Neural progenitor cell (in vitro differentiated cells): Measurements from ENCODE around the gene KCNK17. TPM values are rescaled to one million over a fixed set of nuclear protein-coding genes. Genes with fewer than 3 reads are reported as not detected.

Source experiments
- DNase-seq: peaks from one replicate; pipeline ENCODE4 v3.0.0-alpha.2; 2016; ENCODE audit warnings: low spot score
- H2AFZ ChIP-seq: fragments of 200-600 bp; sonication (generic); replicated peaks from 2 replicates; pipeline ENCODE4 v1.6.1; 2016; ENCODE audit warnings: antibody characterized with exemption
- H3F3A ChIP-seq: fragments of 200-600 bp; sonication (generic); 2 replicates; pipeline ENCODE4 v1.6.1; 2016; ENCODE audit warnings: antibody characterized with exemption, low read depth
- H3K27ac ChIP-seq: fragments of 200-600 bp; sonication (generic); 2 replicates; pipeline ENCODE4 v1.5.1; 2016; ENCODE audit warnings: mild to moderate bottlenecking
- H3K27me3 ChIP-seq: fragments of 200-600 bp; sonication (generic); 2 replicates; pipeline ENCODE4 v1.6.1; 2016; ENCODE audit warnings: mild to moderate bottlenecking, moderate library complexity
- H3K36me3 ChIP-seq: fragments of 200-600 bp; sonication (generic); 2 replicates; pipeline ENCODE4 v1.5.1; 2016
- H3K4me1 ChIP-seq: fragments of 200-600 bp; sonication (generic); 2 replicates; pipeline ENCODE4 v1.6.1; 2016; ENCODE audit warnings: mixed run types
- H3K4me2 ChIP-seq: fragments of 200-600 bp; sonication (generic); 2 replicates; pipeline ENCODE4 v1.6.1; 2016
- H3K4me3 ChIP-seq: fragments of 200-600 bp; sonication (generic); 2 replicates; pipeline ENCODE4 v1.5.1; 2016
- H3K79me2 ChIP-seq: fragments of 200-600 bp; sonication (generic); 2 replicates; pipeline ENCODE4 v1.6.1; 2016; ENCODE audit warnings: low read depth
- H3K9ac ChIP-seq: fragments of 200-600 bp; sonication (generic); 2 replicates; pipeline ENCODE4 v1.6.1; 2016
- H3K9me3 ChIP-seq: fragments of 200-600 bp; sonication (generic); 2 replicates; pipeline ENCODE4 v1.5.1; 2016; ENCODE audit warnings: low read depth
- H4K20me1 ChIP-seq: fragments of 200-600 bp; sonication (generic); 2 replicates; pipeline ENCODE4 v1.6.1; 2016; ENCODE audit warnings: low read depth
- H3K27ac Mint-ChIP-seq: 3 replicates; pipeline ENCODE4 v1.8.0; 2021; ENCODE audit warnings: mixed read lengths
- H3K27me3 Mint-ChIP-seq: 2 replicates; pipeline ENCODE4 v1.8.0; 2022; ENCODE audit warnings: low read depth, mild to moderate bottlenecking, inconsistent platforms, moderate library complexity, mixed read lengths; ENCODE audit not compliant: insufficient read depth
- H3K36me3 Mint-ChIP-seq: 3 replicates; pipeline ENCODE4 v1.8.0; 2021; ENCODE audit warnings: mixed read lengths
- H3K4me1 Mint-ChIP-seq: 3 replicates; pipeline ENCODE4 v1.8.0; 2021; ENCODE audit warnings: mixed read lengths
- H3K4me3 Mint-ChIP-seq: 3 replicates; pipeline ENCODE4 v1.8.0; 2021; ENCODE audit warnings: mild to moderate bottlenecking, moderate library complexity, mixed read lengths
- H3K9me3 Mint-ChIP-seq: 3 replicates; pipeline ENCODE4 v1.8.0; 2020; ENCODE audit warnings: mixed read lengths
- EZH2 ChIP-seq: fragments of 200-600 bp; sonication (generic); IDR thresholded peaks from 2 replicates; pipeline ENCODE4 v1.6.1; 2017; ENCODE audit warnings: antibody characterized with exemption, mild to moderate bottlenecking, moderate library complexity
- EZH2phosphoT487 ChIP-seq: fragments of 200-600 bp; sonication (generic); IDR thresholded peaks from 2 replicates; pipeline ENCODE4 v1.6.1; 2017; ENCODE audit warnings: antibody characterized with exemption
- total RNA-seq: library from RNA; depleted of rRNA; stranded (reverse); fragments of >200 nt; gene quantifications from 2 replicates; pipeline ENCODE4 v1.2.3, GENCODE V29; 2015; ENCODE audit warnings: low replicate concordance
- TF ChIP-seq, protein P1 (sequence below): fragments of 200-600 bp; sonication (generic); IDR thresholded peaks from 2 replicates; pipeline ENCODE4 v1.5.1; 2017; ENCODE audit warnings: antibody characterized with exemption, mild to moderate bottlenecking

Gene KCNK17
- total RNA-seq, 1 donor from 2014 or later: not detected

GRCh38 chr6:39320363-39320984, 6.3 kb upstream of the KCNK17 start:
- TF ChIP-seq EZH2 (no peak), EZH2phosphoT487 (no peak)
- TF ChIP-seq, protein P1, sequence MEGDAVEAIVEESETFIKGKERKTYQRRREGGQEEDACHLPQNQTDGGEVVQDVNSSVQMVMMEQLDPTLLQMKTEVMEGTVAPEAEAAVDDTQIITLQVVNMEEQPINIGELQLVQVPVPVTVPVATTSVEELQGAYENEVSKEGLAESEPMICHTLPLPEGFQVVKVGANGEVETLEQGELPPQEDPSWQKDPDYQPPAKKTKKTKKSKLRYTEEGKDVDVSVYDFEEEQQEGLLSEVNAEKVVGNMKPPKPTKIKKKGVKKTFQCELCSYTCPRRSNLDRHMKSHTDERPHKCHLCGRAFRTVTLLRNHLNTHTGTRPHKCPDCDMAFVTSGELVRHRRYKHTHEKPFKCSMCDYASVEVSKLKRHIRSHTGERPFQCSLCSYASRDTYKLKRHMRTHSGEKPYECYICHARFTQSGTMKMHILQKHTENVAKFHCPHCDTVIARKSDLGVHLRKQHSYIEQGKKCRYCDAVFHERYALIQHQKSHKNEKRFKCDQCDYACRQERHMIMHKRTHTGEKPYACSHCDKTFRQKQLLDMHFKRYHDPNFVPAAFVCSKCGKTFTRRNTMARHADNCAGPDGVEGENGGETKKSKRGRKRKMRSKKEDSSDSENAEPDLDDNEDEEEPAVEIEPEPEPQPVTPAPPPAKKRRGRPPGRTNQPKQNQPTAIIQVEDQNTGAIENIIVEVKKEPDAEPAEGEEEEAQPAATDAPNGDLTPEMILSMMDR: no peak
- H3K27me3 ChIP-seq: peaks cover 25% of the 10 kb centered on the region
- no peaks in the 10 kb centered on the region for H3K79me2 ChIP-seq
- H3K4me3 ChIP-seq: no peak overlapping the region
- no peak overlapping the region for H3K4me2 ChIP-seq
- no peak overlapping the region for H3K27ac ChIP-seq
- H3K4me3 Mint-ChIP-seq: no peak overlapping the region
- H3K36me3 Mint-ChIP-seq: no peaks in the 10 kb centered on the region
- no peaks in the 10 kb centered on the region for H4K20me1 ChIP-seq
- no peaks in the 10 kb centered on the region for H3K4me1 ChIP-seq
- no peak overlapping the region for H3K9ac ChIP-seq
- H2AFZ ChIP-seq: no peak overlapping the region
- DNase-seq: no peak
- H3K27ac Mint-ChIP-seq: no peak overlapping the region
- H3K27me3 Mint-ChIP-seq: peaks cover 24% of the 10 kb centered on the region
- peaks cover 4% of the 10 kb centered on the region for H3K9me3 Mint-ChIP-seq
- no peaks in the 10 kb centered on the region for H3K4me1 Mint-ChIP-seq
- no peaks in the 10 kb centered on the region for H3K9me3 ChIP-seq
- H3F3A ChIP-seq: no peaks in the 10 kb centered on the region
- H3K36me3 ChIP-seq: no peaks in the 10 kb centered on the region

- no peaks in the 10 kb centered on the region for H3K36me3 Mint-ChIP-seq
Observed at GRCh38 chr6:39319621-39320362, 5.6 kb upstream of the KCNK17 start.

DNA sequence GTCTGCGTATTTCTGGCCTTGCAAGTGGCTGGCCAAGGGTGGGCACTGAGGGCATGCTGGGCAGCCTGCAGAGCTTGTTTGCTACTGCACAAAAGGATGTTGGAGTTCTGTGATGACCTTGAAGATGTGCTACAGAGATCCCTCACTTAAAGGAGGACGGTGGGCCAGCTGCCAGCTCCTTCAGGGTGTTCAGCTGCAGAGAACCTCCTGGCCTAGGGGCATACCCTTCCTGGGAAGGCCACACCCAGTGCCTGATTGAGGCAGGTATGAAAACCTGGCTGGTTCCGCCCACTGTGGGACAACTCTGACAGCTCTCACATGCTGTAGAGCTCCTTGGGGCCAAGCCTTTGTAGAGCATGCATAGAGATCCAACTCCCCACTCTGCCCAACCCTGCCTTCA, 3.0 kb upstream of the KCNK17 start:
- Histone ChIP-seq H3K27me3 (peaks cover 57% of the 10 kb centered on the region), H3K9me3 (no peaks in the 10 kb centered on the region), H3K4me2 (no peak overlapping the region), H3K9ac (no peak overlapping the region), H3K36me3 (no peaks in the 10 kb centered on the region), H3K4me1 (peaks cover 3% of the 10 kb centered on the region), H2AFZ (no peak overlapping the region), H3K27ac (no peak overlapping the region), H3K79me2 (no peaks in the 10 kb centered on the region), H3F3A (no peaks in the 10 kb centered on the region), H4K20me1 (peaks cover 5% of the 10 kb centered on the region), H3K4me3 (no peak overlapping the region)
- TF ChIP-seq, protein P1: no peak
- TF ChIP-seq EZH2 (no peak), EZH2phosphoT487 (no peak)
- no peak for DNase-seq
- Mint-ChIP-seq H3K27ac (no peak overlapping the region), H3K27me3 (peaks cover 55% of the 10 kb centered on the region), H3K36me3 (no peaks in the 10 kb centered on the region), H3K9me3 (peaks cover 4% of the 10 kb centered on the region), H3K4me3 (no peak overlapping the region), H3K4me1 (no peaks in the 10 kb centered on the region)

More at GRCh38 chr6:39319621-39320362, 5.6 kb upstream of the KCNK17 start:
- no peaks in the 10 kb centered on the region for H4K20me1 ChIP-seq
- no peak overlapping the region for H3K27ac ChIP-seq
- H3K79me2 ChIP-seq: no peaks in the 10 kb centered on the region
- no peak overlapping the region for H3K4me3 ChIP-seq
- H3K27me3 ChIP-seq: peaks cover 32% of the 10 kb centered on the region
- H3K4me2 ChIP-seq: no peak overlapping the region
- Mint-ChIP-seq H3K9me3 (peaks cover 4% of the 10 kb centered on the region), H3K27ac (no peak overlapping the region), H3K27me3 (peaks cover 31% of the 10 kb centered on the region), H3K4me1 (no peaks in the 10 kb centered on the region), H3K4me3 (no peak overlapping the region)
- H3K9me3 ChIP-seq: no peaks in the 10 kb centered on the region
- H3K9ac ChIP-seq: no peak overlapping the region
- no peaks in the 10 kb centered on the region for H3K4me1 ChIP-seq
- no peaks in the 10 kb centered on the region for H3K36me3 ChIP-seq
- no peak for TF ChIP-seq EZH2
- H2AFZ ChIP-seq: no peak overlapping the region
- DNase-seq: no peak
- no peaks in the 10 kb centered on the region for H3F3A ChIP-seq
